Activated CD4-positive, alpha-beta memory T cell treated with anti-CD3 and anti-CD28 coated beads for 36 hours (primary cell): ENCODE results near the gene KRT8. TPM values are rescaled to one million over a fixed set of nuclear protein-coding genes. Genes with fewer than 3 reads are reported as not detected.
A peak's percentile ranks its signal among the peaks of the same experiment; 100 is the strongest.
"Not testable (repeated sequence)": the region's sequence is repeated elsewhere in the genome, so short reads cannot be mapped to it uniquely, and the experiment has no call there.

Source experiments
- CTCF ChIA-PET: fragments of 350-600 bp; sonication (Branson Sonifier 250); formaldehyde crosslinking; loops from one replicate; lab custom pipeline; 2021; ENCODE audit warnings: antibody characterized with exemption, inconsistent platforms; lab: Charles Lee
- POLR2A ChIA-PET: fragments of 350-600 bp; sonication (Branson Sonifier 250); formaldehyde crosslinking; loops from one replicate; lab custom pipeline; 2021; ENCODE audit warnings: antibody characterized with exemption; lab: Charles Lee
- DNase-seq: peaks from one replicate; pipeline ENCODE4 v3.0.0-alpha.2; 2020
- H3K27ac Mint-ChIP-seq: one replicate; pipeline ENCODE4 v1.8.0; 2021; ENCODE audit warnings: mixed read lengths
- H3K27me3 Mint-ChIP-seq: one replicate; pipeline ENCODE4 v1.8.0; 2021; ENCODE audit warnings: mixed read lengths
- H3K36me3 Mint-ChIP-seq: one replicate; pipeline ENCODE4 v1.8.0; 2021; ENCODE audit warnings: mixed read lengths
- H3K4me1 Mint-ChIP-seq: one replicate; pipeline ENCODE4 v1.8.0; 2021; ENCODE audit warnings: low read depth, mixed read lengths
- H3K4me3 Mint-ChIP-seq: one replicate; pipeline ENCODE4 v1.8.0; 2021; ENCODE audit warnings: mild to moderate bottlenecking, mixed read lengths
- H3K9me3 Mint-ChIP-seq: one replicate; pipeline ENCODE4 v1.8.0; 2021; ENCODE audit warnings: mixed read lengths
- intact Hi-C: fragments of 100-400 bp; cut with micrococcal nuclease; formaldehyde crosslinking; loops from one replicate; pipeline ENCODE4 v1.15.1; 2023
- total RNA-seq, 2 experiments: library from RNA; stranded (reverse); gene quantifications; one replicate each; pipeline ENCODE4 v1.2.3, GENCODE V29; 2021

KRT8 gene
- total RNA-seq, 2 experiments from 2014 or later: 0.51 to 0.67 TPM

GRCh38 chr12:52895726-52896189 lies 9.1 kb downstream of the KRT8 start:
- POLR2A ChIA-PET: no interaction called here
- no peak overlapping the region for H3K27ac Mint-ChIP-seq
- no peaks in the 10 kb centered on the region for H3K9me3 Mint-ChIP-seq
- H3K4me3 Mint-ChIP-seq: no peak overlapping the region
- CTCF ChIA-PET: interaction anchor here (1.4 to 4.3 kb wide), 3 partner anchors 11 to 85 kb away, joined by 12 to 39 read pairs (median 18); no protein-coding TSS in a partner anchor
- intact Hi-C loops: no loop called here
- DNase-seq: no peak
- H3K36me3 Mint-ChIP-seq: no peaks in the 10 kb centered on the region
- H3K27me3 Mint-ChIP-seq: peaks cover 6% of the 10 kb centered on the region
- H3K4me1 Mint-ChIP-seq: no peaks in the 10 kb centered on the region

- H3K9me3 Mint-ChIP-seq: no peaks in the 10 kb centered on the region
- no peaks in the 10 kb centered on the region for H3K4me1 Mint-ChIP-seq
- H3K36me3 Mint-ChIP-seq: no peaks in the 10 kb centered on the region
- H3K27ac Mint-ChIP-seq: no peak overlapping the region
- DNase-seq: no peak
- POLR2A ChIA-PET: no interaction called here
- H3K27me3 Mint-ChIP-seq: peaks cover 4% of the 10 kb centered on the region
- CTCF ChIA-PET: interaction anchor here (0.9 kb wide), 1 partner anchor 13 kb away, joined by 3 read pairs; no protein-coding TSS in a partner anchor
- intact Hi-C loops: no loop called here
- no peak overlapping the region for H3K4me3 Mint-ChIP-seq
Observed at GRCh38 chr12:52892974-52893373, 11.9 kb downstream of the KRT8 start.

- DNase-seq: no peak
- H3K27ac Mint-ChIP-seq: no peak overlapping the region
- intact Hi-C loops: no loop called here
- H3K4me3 Mint-ChIP-seq: no peak overlapping the region
- ChIA-PET POLR2A (no interaction called here), CTCF (interaction anchor here (0.9 kb wide), 1 partner anchor 12 kb away, joined by 3 read pairs; no protein-coding TSS in a partner anchor)
- no peaks in the 10 kb centered on the region for H3K9me3 Mint-ChIP-seq
- H3K36me3 Mint-ChIP-seq: no peaks in the 10 kb centered on the region
- H3K27me3 Mint-ChIP-seq: peaks cover 4% of the 10 kb centered on the region
- H3K4me1 Mint-ChIP-seq: no peaks in the 10 kb centered on the region
Observed at GRCh38 chr12:52892207-52892852, 12.5 kb downstream of the KRT8 start.

GRCh38 chr12:52891044-52891443 lies 13.8 kb downstream of the KRT8 start:
- no peaks in the 10 kb centered on the region for H3K4me1 Mint-ChIP-seq
- no peak overlapping the region for H3K4me3 Mint-ChIP-seq
- CTCF ChIA-PET: interaction anchor here (0.6 kb wide), 1 partner anchor 41 kb away, joined by 3 read pairs; no protein-coding TSS in a partner anchor
- no peak overlapping the region for H3K27ac Mint-ChIP-seq
- no peak for DNase-seq
- H3K27me3 Mint-ChIP-seq: peaks cover 4% of the 10 kb centered on the region
- intact Hi-C loops: no loop called here
- no peaks in the 10 kb centered on the region for H3K9me3 Mint-ChIP-seq
- no peaks in the 10 kb centered on the region for H3K36me3 Mint-ChIP-seq
- POLR2A ChIA-PET: no interaction called here

- ChIA-PET CTCF (interaction anchor here (2.6 to 14.4 kb wide), 2 partner anchors 10 to 92 kb away, joined by 11 to 557 read pairs; no protein-coding TSS in a partner anchor), POLR2A (no interaction called here)
- no peaks in the 10 kb centered on the region for H3K9me3 Mint-ChIP-seq
- H3K4me3 Mint-ChIP-seq: no peak overlapping the region
- peaks cover 4% of the 10 kb centered on the region for H3K27me3 Mint-ChIP-seq
- H3K36me3 Mint-ChIP-seq: no peaks in the 10 kb centered on the region
- no peak for DNase-seq
- intact Hi-C loops: no loop called here
- H3K27ac Mint-ChIP-seq: no peak overlapping the region
- no peaks in the 10 kb centered on the region for H3K4me1 Mint-ChIP-seq
Observed at GRCh38 chr12:52890417-52890816, 14.5 kb downstream of the KRT8 start.

GRCh38 chr12:52884526-52885293 lies 20.2 kb downstream of the KRT8 start:
- Mint-ChIP-seq H3K27ac (no peak overlapping the region), H3K4me3 (no peak overlapping the region), H3K27me3 (peaks cover 2% of the 10 kb centered on the region), H3K9me3 (no peaks in the 10 kb centered on the region), H3K36me3 (no peaks in the 10 kb centered on the region), H3K4me1 (peaks cover 7% of the 10 kb centered on the region)
- peak; percentile 87 for DNase-seq
- ChIA-PET CTCF (interaction anchor here (0.5 to 14.4 kb wide), 62 partner anchors 9 to 901 kb away, joined by 3 to 557 read pairs (median 4); partner anchors contain the start of genes EIF4B, KRT4, KRT8 and KRT85), POLR2A (no interaction called here)
- intact Hi-C loops: loop anchor here (1.0 kb wide), 1 partner anchor 97 kb away; no protein-coding TSS in a partner anchor

- DNase-seq, H3K36me3 Mint-ChIP-seq, H3K27me3 Mint-ChIP-seq, POLR2A ChIA-PET, H3K27ac Mint-ChIP-seq, intact Hi-C loops, H3K9me3 Mint-ChIP-seq, H3K4me1 Mint-ChIP-seq, H3K4me3 Mint-ChIP-seq: not testable (repeated sequence)
- CTCF ChIA-PET: interaction anchor here (0.5 to 14.4 kb wide), 54 partner anchors 9 to 811 kb away, joined by 3 to 557 read pairs (median 4); partner anchors contain the start of genes ATG101 and EIF4B
Observed at GRCh38 chr12:52880499-52880898, 24.4 kb downstream of the KRT8 start.

- intact Hi-C loops: loop anchor here (1.0 to 10.0 kb wide), 4 partner anchors 185 to 723 kb away; no protein-coding TSS in a partner anchor
- DNase-seq: peak; percentile 83
- peak overlapping the region; percentile 65 for H3K4me3 Mint-ChIP-seq
- peaks cover 2% of the 10 kb centered on the region for H3K27me3 Mint-ChIP-seq
- no peak overlapping the region for H3K27ac Mint-ChIP-seq
- H3K9me3 Mint-ChIP-seq: no peaks in the 10 kb centered on the region
- ChIA-PET CTCF (interaction anchor here (0.5 to 14.4 kb wide), 89 partner anchors 10 to 855 kb away, joined by 3 to 557 read pairs (median 4); partner anchors contain the start of genes ATG101 and EIF4B), POLR2A (no interaction called here)
- H3K36me3 Mint-ChIP-seq: no peaks in the 10 kb centered on the region
- peaks cover 7% of the 10 kb centered on the region for H3K4me1 Mint-ChIP-seq
Observed at GRCh38 chr12:52879394-52880351, 25.2 kb downstream of the KRT8 start.

GRCh38 chr12:52878507-52879393 lies 26.1 kb downstream of the KRT8 start:
- no peak for DNase-seq
- POLR2A ChIA-PET: no interaction called here
- Mint-ChIP-seq H3K27me3 (peaks cover 2% of the 10 kb centered on the region), H3K36me3 (no peaks in the 10 kb centered on the region), H3K4me3 (no peak overlapping the region), H3K4me1 (peaks cover 12% of the 10 kb centered on the region), H3K9me3 (no peaks in the 10 kb centered on the region), H3K27ac (no peak overlapping the region)
- intact Hi-C loops: loop anchor here (1.0 to 10.0 kb wide), 4 partner anchors 184 to 722 kb away; no protein-coding TSS in a partner anchor
- CTCF ChIA-PET: interaction anchor here (0.5 to 14.4 kb wide), 59 partner anchors 9 to 854 kb away, joined by 3 to 557 read pairs (median 4); partner anchors contain the start of genes ATG101 and EIF4B

- H3K36me3 Mint-ChIP-seq: no peaks in the 10 kb centered on the region
- H3K4me1 Mint-ChIP-seq: peaks cover 17% of the 10 kb centered on the region
- intact Hi-C loops: loop anchor here (5.0 to 10.0 kb wide), 2 partner anchors 182 to 505 kb away; no protein-coding TSS in a partner anchor
- DNase-seq: no peak
- ChIA-PET POLR2A (interaction anchor here (0.5 kb wide), 1 partner anchor 93 kb away, joined by 5 read pairs; no protein-coding TSS in a partner anchor), CTCF (interaction anchor here (0.8 to 14.4 kb wide), 6 partner anchors 12 to 720 kb away, joined by 3 to 557 read pairs (median 4); no protein-coding TSS in a partner anchor)
- H3K9me3 Mint-ChIP-seq: no peaks in the 10 kb centered on the region
- H3K4me3 Mint-ChIP-seq: no peak overlapping the region
- H3K27ac Mint-ChIP-seq: no peak overlapping the region
- H3K27me3 Mint-ChIP-seq: peaks cover 5% of the 10 kb centered on the region
Observed at GRCh38 chr12:52877242-52877641, 27.6 kb downstream of the KRT8 start.
